PFSK-1 (cell line): Measurements from ENCODE around the gene KDM4B.

Experiments
- FOXP2 ChIP-seq: optimal IDR thresholded peaks from 2 replicates; pipeline ENCODE3; 2011; ENCODE audit warnings: borderline replicate concordance, control low read depth, inconsistent platforms; ENCODE audit not compliant: insufficient read depth; ENCODE audit errors: extremely low read length, extremely low read depth
- POLR2AphosphoS5 ChIP-seq: IDR thresholded peaks from 2 replicates; pipeline ENCODE4 v1.6.1; 2012; ENCODE audit warnings: low read depth, mild to moderate bottlenecking, control low read depth, low read length, moderate library complexity
- SIN3A ChIP-seq: IDR thresholded peaks from 2 replicates; pipeline ENCODE4 v1.6.1; 2012; ENCODE audit warnings: mild to moderate bottlenecking, low read length, moderate library complexity, borderline replicate concordance; ENCODE audit not compliant: insufficient read depth
- TAF1 ChIP-seq: IDR thresholded peaks from 2 replicates; pipeline ENCODE4 v1.6.1; 2012; ENCODE audit warnings: low read length, control low read depth, borderline replicate concordance; ENCODE audit not compliant: insufficient read depth
- TF ChIP-seq, protein P1 (sequence below), 2 experiments: IDR thresholded peaks; 2 replicates each; pipeline versions ENCODE4 v1.6.1 to v1.8.0; 2011 to 2012; ENCODE audit warnings: low read depth in 2 of 2, low read length in 2 of 2, control low read depth in 1 of 2, inconsistent platforms in 1 of 2, mild to moderate bottlenecking in 1 of 2, moderate library complexity in 1 of 2; ENCODE audit not compliant: insufficient read depth in 1 of 2

The KDM4B gene

DNA sequence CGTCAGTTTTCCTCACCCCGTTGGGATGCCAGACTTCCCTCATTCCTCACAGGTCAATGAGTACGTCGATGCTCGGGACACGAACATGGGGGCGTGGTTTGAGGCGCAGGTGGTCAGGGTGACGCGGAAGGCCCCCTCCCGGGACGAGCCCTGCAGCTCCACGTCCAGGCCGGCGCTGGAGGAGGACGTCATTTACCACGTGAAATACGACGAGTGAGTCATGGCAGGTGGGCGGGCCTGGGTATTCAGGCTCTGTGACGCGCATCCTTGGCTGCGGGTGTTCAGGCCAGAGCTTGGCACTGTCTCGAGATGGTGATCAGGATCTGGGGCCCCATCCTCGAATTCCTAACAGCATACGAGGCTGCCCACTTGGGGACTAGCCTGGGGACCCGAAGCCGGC, 38.2 kb upstream of the KDM4B start:
- TF ChIP-seq POLR2AphosphoS5 (no peak), SIN3A (no peak), TAF1 (no peak), FOXP2 (no peak)
- TF ChIP-seq, protein P1, sequence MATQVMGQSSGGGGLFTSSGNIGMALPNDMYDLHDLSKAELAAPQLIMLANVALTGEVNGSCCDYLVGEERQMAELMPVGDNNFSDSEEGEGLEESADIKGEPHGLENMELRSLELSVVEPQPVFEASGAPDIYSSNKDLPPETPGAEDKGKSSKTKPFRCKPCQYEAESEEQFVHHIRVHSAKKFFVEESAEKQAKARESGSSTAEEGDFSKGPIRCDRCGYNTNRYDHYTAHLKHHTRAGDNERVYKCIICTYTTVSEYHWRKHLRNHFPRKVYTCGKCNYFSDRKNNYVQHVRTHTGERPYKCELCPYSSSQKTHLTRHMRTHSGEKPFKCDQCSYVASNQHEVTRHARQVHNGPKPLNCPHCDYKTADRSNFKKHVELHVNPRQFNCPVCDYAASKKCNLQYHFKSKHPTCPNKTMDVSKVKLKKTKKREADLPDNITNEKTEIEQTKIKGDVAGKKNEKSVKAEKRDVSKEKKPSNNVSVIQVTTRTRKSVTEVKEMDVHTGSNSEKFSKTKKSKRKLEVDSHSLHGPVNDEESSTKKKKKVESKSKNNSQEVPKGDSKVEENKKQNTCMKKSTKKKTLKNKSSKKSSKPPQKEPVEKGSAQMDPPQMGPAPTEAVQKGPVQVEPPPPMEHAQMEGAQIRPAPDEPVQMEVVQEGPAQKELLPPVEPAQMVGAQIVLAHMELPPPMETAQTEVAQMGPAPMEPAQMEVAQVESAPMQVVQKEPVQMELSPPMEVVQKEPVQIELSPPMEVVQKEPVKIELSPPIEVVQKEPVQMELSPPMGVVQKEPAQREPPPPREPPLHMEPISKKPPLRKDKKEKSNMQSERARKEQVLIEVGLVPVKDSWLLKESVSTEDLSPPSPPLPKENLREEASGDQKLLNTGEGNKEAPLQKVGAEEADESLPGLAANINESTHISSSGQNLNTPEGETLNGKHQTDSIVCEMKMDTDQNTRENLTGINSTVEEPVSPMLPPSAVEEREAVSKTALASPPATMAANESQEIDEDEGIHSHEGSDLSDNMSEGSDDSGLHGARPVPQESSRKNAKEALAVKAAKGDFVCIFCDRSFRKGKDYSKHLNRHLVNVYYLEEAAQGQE (IDR thresholded peaks at IDR 0.05; ENCODE audit: insufficient read depth in 1 of 2, low read depth in 2 of 2, low read length in 2 of 2) = no peak

DNA sequence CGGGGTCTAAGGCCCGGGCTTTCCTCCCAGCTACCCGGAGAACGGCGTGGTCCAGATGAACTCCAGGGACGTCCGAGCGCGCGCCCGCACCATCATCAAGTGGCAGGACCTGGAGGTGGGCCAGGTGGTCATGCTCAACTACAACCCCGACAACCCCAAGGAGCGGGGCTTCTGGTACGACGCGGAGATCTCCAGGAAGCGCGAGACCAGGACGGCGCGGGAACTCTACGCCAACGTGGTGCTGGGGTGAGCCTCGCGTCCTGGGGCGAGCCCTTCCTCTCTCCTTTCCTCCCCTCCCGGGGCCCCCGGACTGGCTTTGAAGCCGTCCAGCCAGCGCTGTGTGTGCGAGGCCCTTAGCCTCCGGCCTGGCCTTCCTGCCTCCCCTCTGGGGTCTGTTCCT, 36.2 kb upstream of the KDM4B start:
- no peak for TF ChIP-seq FOXP2
- TF ChIP-seq POLR2AphosphoS5 = no peak
- no peak for TF ChIP-seq TAF1
- no peak for TF ChIP-seq SIN3A
- TF ChIP-seq, protein P1 (IDR thresholded peaks at IDR 0.05; ENCODE audit: insufficient read depth in 1 of 2, low read depth in 2 of 2, low read length in 2 of 2) = no peak

DNA sequence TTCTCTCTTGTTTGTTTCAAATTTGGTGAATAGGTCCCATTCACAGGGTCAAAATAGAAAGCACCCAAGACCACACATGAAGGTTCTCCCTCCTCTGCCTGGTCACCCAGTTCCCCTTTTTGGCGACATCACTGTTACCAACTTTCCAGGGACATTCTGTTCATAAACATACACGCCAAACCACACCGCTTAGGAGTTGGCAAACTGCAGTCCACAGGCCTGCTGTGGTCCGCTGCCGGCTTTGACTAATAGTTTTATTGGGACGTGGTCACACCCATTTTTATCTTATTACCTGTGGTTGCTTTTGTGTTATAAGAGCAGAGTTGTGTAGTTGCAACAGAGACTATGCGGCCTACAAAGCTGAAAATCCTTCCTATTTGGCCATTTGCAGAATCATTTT, 35.4 kb upstream of the KDM4B start:
- TF ChIP-seq SIN3A = no peak
- TF ChIP-seq TAF1 = no peak

DNA sequence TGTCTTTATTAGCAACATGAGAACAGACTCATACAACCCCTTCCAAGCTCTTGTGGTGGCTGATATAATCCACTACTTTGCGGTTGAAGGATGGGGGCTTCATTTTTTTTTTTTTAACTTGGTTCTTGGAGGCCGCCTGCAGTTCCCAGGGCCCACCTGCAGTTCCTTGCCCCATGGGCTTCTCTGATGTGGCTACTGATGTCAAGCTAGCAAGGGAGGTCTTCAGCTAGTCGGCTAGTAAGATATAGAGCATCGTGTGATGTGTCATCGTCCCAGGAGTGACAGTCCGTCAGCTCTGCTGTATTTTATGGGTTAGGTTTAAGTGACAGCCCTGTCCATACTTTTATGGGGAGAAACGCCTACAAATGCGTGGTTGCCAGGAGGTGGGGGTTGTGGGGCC, 33.5 kb upstream of the KDM4B start:
- no peak for TF ChIP-seq SIN3A

DNA sequence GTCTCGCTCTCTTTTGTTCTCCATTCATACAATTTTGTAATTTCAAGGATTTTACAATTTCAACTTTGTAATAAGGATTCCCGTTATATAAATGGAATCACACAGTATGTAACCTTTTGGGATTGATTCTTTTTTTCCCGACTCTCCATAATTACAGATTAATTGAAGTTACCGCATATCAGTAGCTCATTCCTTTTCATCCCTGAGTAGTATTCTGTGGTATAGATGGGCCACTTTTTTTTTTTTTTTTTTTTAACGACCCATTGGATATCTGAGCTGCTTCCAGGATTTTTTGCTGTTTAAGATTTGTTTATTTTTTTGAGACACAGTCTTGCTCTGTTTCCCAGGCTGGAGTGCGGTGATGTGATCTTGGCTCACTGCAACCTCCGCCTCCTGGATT, 31.9 kb upstream of the KDM4B start:
- TF ChIP-seq, protein P1 (IDR thresholded peaks at IDR 0.05; ENCODE audit: insufficient read depth in 1 of 2, low read depth in 2 of 2, low read length in 2 of 2) = no peak
- TF ChIP-seq TAF1 = no peak
- TF ChIP-seq SIN3A = no peak
- no peak for TF ChIP-seq POLR2AphosphoS5
- no peak for TF ChIP-seq FOXP2

DNA sequence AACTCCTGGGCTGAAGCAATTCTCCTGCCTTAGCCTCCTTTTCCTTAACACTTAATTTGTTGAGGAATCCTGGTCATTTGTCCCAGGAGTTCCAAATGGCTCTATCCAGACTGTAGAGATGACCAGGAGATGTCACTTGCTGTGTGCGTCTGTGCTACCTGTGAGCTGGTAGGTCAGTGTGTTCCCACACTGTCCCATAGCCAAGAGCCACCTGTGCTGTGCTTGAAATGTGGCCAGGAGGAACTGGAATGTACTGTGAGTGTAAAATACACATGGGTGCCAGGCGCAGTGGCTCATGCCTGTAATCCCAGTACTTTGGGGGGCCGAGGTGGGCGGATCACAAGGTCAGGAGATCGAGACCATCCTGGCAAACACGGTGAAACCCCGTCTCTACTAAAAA, 29.4 kb upstream of the KDM4B start:
- TF ChIP-seq POLR2AphosphoS5 (no peak), SIN3A (no peak), FOXP2 (no peak), TAF1 (no peak)
- TF ChIP-seq, protein P1 (IDR thresholded peaks at IDR 0.05; ENCODE audit: insufficient read depth in 1 of 2, low read depth in 2 of 2, low read length in 2 of 2) = no peak
